ENCODE measurements around the gene NFATC1.

Gene NFATC1

DNA sequence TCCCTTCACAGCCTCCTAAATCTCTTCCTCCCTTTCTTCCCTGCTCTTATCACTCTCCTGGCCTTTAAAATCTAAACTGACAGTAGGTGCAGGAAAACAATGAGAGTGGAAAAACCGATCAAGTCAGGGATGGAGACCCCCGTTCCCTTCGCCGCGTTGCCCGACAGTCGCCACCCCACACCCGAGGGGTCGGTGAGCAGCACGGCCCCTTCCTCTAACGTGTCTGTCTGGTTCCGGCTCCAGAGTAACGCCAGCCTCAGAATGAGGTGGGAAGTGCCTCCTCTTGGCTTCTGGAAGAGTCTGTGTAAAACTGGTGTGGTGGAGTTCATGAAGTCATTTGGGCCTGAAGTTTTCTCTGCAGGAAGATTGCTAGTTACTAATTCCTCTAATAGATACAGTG, 138.6 kb downstream of the NFATC1 start:
- H3K4me3 ChIP-seq (ENCODE audit: low read length), result no peak overlapping the region
- 93% methylated on average over 13 of the region's 13 CpGs for WGBS
- H3K36me3 ChIP-seq (ENCODE audit: insufficient read depth, low read length), result no peaks in the 10 kb centered on the region
- H3K9me3 ChIP-seq (ENCODE audit: insufficient read depth, low read depth, low read length), result peaks cover 17% of the 10 kb centered on the region; the same call in 1 of the 2 replicates
- H3K27me3 ChIP-seq (ENCODE audit: insufficient read depth, low read length), result no peaks in the 10 kb centered on the region; the same call in 1 of the 2 replicates
- no peaks in the 10 kb centered on the region for H3K4me1 ChIP-seq (ENCODE audit: insufficient read depth, low read length)
- H3K9ac ChIP-seq (ENCODE audit: low read depth, low read length), result no peak overlapping the region
- no peak overlapping the region for H3K27ac ChIP-seq (ENCODE audit: low read depth, low read length)

DNA sequence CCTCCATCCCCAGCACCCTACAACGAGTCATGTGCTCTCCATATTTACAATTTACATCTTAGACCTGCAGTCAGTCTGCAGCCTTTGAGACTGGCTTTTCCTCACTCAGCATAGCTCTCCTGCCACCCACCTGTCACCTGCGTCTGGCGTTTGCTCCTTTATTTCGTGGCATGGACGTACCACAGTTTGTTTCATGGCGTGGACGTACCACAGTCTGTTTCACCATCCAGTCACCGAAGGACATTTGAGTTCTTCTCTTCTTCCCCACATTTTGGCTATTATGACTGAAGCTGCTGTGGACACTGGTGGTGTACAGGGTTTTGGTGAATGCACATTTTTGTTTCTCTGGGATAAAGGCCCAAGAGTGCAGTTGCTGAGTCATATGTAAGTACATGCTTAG, 142.0 kb downstream of the NFATC1 start:
- H3K9me3 ChIP-seq (ENCODE audit: insufficient read depth, low read depth, low read length), result peaks cover 17% of the 10 kb centered on the region; the same call in 1 of the 2 replicates
- H3K36me3 ChIP-seq (ENCODE audit: insufficient read depth, low read length), result no peaks in the 10 kb centered on the region
- H3K9ac ChIP-seq (ENCODE audit: low read depth, low read length), result no peak overlapping the region
- H3K27me3 ChIP-seq (ENCODE audit: insufficient read depth, low read length), result no peaks in the 10 kb centered on the region
- H3K4me1 ChIP-seq (ENCODE audit: insufficient read depth, low read length), result no peaks in the 10 kb centered on the region
- no peak overlapping the region for H3K27ac ChIP-seq (ENCODE audit: low read depth, low read length)
- H3K4me3 ChIP-seq (ENCODE audit: low read length), result no peak overlapping the region
- WGBS, result 98% methylated on average over 8 of the region's 8 CpGs

DNA sequence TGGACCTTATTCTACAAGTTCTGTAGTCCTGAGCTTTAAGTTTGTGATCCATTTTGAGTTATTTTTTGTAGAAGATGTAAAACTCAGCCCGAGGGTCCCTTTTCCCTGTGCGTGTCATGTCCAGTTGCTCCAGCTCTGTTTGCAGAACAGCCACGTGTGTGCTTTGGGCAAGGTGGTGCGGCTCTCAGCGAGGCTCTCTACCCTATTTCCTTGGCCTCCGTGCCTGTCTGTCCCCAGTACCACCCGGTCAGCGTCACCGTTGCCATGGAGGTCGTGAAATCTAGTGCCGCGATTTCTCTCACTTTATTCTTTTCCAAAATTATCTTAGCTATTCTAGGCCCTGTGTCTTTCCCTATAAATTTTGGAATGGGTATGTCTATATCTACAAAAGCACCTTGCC, 142.9 kb downstream of the NFATC1 start:
- peaks cover 17% of the 10 kb centered on the region; the same call in 1 of the 2 replicates for H3K9me3 ChIP-seq (ENCODE audit: insufficient read depth, low read depth, low read length)
- no peak overlapping the region for H3K4me3 ChIP-seq (ENCODE audit: low read length)
- no peaks in the 10 kb centered on the region for H3K4me1 ChIP-seq (ENCODE audit: insufficient read depth, low read length)
- no peak overlapping the region for H3K27ac ChIP-seq (ENCODE audit: low read depth, low read length)
- H3K36me3 ChIP-seq (ENCODE audit: insufficient read depth, low read length), result no peaks in the 10 kb centered on the region
- H3K27me3 ChIP-seq (ENCODE audit: insufficient read depth, low read length), result no peaks in the 10 kb centered on the region
- WGBS, result 96% methylated on average over 12 of the region's 12 CpGs
- no peak overlapping the region for H3K9ac ChIP-seq (ENCODE audit: low read depth, low read length)

DNA sequence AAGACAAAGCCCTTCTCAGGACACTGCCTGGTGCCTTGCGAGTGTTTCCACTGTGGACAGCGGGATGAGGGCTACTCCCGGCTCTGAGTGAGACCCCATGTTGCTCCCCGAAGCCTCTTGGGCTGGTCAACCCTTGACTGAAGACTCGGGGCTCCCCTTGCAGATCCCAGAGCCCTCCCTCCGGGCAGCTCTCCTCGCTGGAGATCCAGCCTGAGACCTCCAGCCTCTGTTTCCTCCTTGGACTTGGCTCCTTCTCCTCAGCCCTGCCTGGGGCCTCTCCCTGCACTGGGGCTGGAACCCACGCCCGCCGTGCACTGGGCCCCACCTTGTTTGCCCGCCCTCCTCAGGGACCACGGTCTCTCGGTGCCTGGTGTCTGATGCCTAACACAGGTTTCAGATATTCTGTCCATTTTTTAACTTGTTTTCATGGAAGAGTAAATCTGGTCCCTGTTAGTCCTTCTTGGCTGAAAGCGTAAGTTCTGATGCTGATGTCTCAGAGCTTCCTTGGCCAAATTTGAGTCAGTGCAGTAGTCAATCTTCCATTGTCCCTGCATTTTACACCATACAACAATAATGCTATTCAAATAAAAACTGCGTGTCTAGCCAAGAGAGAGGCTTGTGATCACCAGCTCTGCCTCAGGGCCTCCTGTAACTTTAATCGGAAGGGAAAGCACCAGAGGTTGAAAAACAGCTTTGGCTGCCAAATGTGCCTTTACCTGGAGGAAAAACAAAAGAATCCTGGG, 144.6 kb downstream of the NFATC1 start:
- Histone ChIP-seq H3K36me3 (ENCODE audit: insufficient read depth, low read length) (no peaks in the 10 kb centered on the region), H3K4me1 (ENCODE audit: insufficient read depth, low read length) (no peaks in the 10 kb centered on the region), H3K4me3 (ENCODE audit: low read length) (no peak overlapping the region), H3K9ac (ENCODE audit: low read depth, low read length) (no peak overlapping the region), H3K27ac (ENCODE audit: low read depth, low read length) (no peak overlapping the region), H3K9me3 (ENCODE audit: insufficient read depth, low read depth, low read length) (peaks cover 17% of the 10 kb centered on the region; the same call in 1 of the 2 replicates), H3K27me3 (ENCODE audit: insufficient read depth, low read length) (no peaks in the 10 kb centered on the region)
- WGBS, result 95% methylated on average over 16 of the region's 16 CpGs

DNA sequence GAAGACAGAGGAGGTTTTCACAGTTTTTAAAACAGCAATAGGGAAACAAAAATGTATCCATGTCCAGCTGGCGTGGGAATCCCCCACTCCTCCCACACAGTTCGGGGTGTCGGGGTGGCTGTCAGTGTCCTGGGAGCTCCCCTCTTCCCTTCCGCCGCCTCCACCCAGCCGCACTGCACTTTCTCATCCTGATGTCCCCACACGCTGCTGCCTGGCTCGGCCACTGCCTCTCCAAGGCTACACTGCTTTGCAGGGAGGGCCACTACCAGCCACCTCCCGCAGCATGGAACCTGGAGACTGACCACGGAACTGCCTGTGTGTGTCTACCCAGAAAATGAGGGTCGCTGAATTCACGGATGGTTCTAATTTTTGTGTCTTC, 145.2 kb downstream of the NFATC1 start:
- Histone ChIP-seq H3K4me3 (ENCODE audit: low read length) (no peak overlapping the region), H3K36me3 (ENCODE audit: insufficient read depth, low read length) (no peaks in the 10 kb centered on the region), H3K4me1 (ENCODE audit: insufficient read depth, low read length) (no peaks in the 10 kb centered on the region), H3K27ac (ENCODE audit: low read depth, low read length) (no peak overlapping the region), H3K9ac (ENCODE audit: low read depth, low read length) (no peak overlapping the region), H3K27me3 (ENCODE audit: insufficient read depth, low read length) (no peaks in the 10 kb centered on the region), H3K9me3 (ENCODE audit: insufficient read depth, low read depth, low read length) (peaks cover 17% of the 10 kb centered on the region; the same call in 1 of the 2 replicates)
- 94% methylated on average over 12 of the region's 12 CpGs for WGBS

DNA sequence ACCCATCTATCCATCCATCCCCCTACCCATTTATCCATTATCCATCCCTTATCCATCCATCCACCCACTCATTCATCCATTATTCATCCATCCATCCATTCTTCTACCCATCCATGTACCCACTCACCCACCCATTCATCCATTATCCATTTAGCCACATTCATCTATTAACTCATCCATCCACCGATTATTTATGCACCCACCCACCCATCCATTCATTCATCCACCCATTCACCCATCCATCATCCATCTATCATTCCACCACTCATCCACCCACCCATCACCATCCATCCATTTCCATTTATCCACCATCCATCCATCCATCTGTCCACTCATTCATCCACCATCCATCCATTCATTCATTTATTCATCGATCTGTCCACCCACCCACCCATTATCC, 146.5 kb downstream of the NFATC1 start:
- Histone ChIP-seq H3K36me3 (ENCODE audit: insufficient read depth, low read length) (no peaks in the 10 kb centered on the region), H3K9ac (ENCODE audit: low read depth, low read length) (no peak overlapping the region), H3K9me3 (ENCODE audit: insufficient read depth, low read depth, low read length) (peaks cover 14% of the 10 kb centered on the region; the same call in 1 of the 2 replicates), H3K4me3 (ENCODE audit: low read length) (no peak overlapping the region), H3K27ac (ENCODE audit: low read depth, low read length) (no peak overlapping the region), H3K27me3 (ENCODE audit: insufficient read depth, low read length) (no peaks in the 10 kb centered on the region), H3K4me1 (ENCODE audit: insufficient read depth, low read length) (no peaks in the 10 kb centered on the region)
- WGBS, result 94% methylated on average over 2 of the region's 2 CpGs

DNA sequence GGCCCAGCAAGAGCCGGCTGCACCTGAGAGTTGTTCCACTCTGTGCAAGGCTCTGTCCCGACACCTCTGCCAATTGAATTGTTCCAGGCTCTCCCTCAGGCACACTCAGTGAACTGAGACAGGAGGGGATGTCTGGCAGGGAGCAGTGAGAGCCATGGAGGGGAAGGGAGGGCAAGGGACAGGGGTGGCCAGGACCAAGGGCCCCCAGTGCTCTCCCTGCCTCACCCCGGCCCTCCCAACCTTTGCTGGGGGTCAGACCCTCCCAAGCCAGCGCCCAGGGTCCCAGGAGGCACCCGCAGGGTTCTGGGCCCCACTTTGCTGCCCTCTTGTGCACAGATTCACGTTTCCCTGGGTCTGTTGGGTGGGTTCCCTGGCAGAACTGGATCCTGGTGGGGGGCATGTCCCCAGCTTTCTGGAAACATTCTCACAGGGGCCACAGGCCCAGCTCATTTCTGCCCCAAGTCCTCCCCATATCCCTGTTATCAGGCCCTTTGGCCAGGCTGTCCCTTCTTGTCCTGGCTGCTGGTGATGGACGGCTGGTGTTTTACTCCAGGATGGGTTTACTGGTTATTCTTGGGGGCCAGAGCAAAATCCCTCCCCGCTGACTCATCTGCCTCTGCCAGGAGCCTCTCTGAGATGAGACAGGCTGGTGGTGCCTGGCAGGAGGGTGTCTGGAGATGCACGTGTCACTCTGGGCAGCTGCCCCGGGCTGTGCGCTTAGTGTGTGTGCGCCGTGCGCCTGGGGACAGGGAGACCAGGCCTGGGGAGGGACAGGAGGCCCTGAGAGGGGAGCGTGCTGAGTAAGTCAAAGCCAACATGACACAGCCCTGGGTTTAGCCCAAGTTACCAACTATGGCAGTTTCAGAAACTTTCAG, 147.4 kb downstream of the NFATC1 start:
- WGBS, result 93% methylated on average over 15 of the region's 15 CpGs
- Histone ChIP-seq H3K9me3 (ENCODE audit: insufficient read depth, low read depth, low read length) (peaks cover 5% of the 10 kb centered on the region; the same call in 1 of the 2 replicates), H3K4me1 (ENCODE audit: insufficient read depth, low read length) (no peaks in the 10 kb centered on the region), H3K27ac (ENCODE audit: low read depth, low read length) (no peak overlapping the region), H3K9ac (ENCODE audit: low read depth, low read length) (no peak overlapping the region), H3K4me3 (ENCODE audit: low read length) (no peak overlapping the region), H3K36me3 (ENCODE audit: insufficient read depth, low read length) (no peaks in the 10 kb centered on the region), H3K27me3 (ENCODE audit: insufficient read depth, low read length) (no peaks in the 10 kb centered on the region)

DNA sequence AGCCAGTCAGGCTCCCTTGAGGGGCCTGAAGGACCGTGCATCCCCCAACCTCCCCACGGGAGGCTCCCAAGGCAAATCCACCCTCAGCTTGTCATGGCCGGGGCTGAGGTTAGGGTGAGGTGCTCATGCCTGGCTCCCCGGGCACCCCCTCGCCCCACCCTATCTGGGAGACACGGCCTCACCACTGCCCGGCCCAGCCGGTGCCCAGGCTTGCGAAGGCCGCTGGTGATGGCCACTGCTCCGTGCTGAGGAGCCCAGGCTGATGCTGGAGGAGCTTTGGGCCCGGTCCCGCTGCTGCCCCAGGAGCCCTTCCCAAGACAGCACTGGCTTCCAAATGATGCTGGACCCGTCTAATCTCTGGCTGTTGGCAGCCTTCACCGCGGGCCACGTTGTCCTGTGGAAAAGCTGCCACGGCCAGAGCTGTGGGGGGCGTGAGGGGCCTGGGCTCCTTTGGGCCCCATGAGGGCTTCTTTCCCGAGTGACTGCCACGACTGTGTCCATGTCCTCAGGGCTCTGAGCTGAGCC, 148.2 kb downstream of the NFATC1 start:
- Histone ChIP-seq H3K9ac (ENCODE audit: low read depth, low read length) (no peak overlapping the region), H3K36me3 (ENCODE audit: insufficient read depth, low read length) (no peaks in the 10 kb centered on the region), H3K4me3 (ENCODE audit: low read length) (no peak overlapping the region), H3K27me3 (ENCODE audit: insufficient read depth, low read length) (no peaks in the 10 kb centered on the region), H3K27ac (ENCODE audit: low read depth, low read length) (no peak overlapping the region), H3K9me3 (ENCODE audit: insufficient read depth, low read depth, low read length) (no peaks in the 10 kb centered on the region), H3K4me1 (ENCODE audit: insufficient read depth, low read length) (no peaks in the 10 kb centered on the region)
- 96% methylated on average over 21 of the region's 21 CpGs for WGBS

DNA sequence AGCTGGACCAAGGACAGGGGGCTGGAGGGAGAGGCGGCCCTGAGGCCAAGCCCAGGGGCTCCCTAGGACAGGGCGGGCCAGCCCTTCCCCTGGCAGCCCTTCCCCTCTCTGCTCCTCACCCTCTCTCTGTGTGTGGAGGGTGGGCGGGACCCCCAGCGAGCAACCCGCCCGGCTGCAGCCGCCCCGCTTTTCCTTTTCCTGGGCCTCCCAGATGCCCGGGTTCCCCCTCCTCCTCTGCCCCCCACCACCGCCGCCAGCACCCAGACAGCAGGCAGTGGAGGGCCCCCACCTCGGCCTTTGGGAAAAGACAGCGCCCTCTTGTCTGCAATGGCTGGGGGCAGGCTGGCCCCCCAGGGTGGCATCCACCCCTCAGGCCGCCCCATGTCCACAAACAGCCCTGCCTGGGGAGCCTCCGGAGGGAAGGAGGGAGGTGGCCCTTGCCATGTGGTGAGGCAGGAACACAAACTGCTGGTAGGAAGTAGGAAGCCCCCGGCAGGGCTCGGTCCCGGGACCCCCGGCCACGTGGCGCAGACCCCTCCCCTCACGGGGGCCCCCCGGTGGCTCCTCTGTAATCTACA, 148.7 kb downstream of the NFATC1 start:
- no peak overlapping the region for H3K27ac ChIP-seq (ENCODE audit: low read depth, low read length)
- no peak overlapping the region for H3K9ac ChIP-seq (ENCODE audit: low read depth, low read length)
- 89% methylated on average over 23 of the region's 23 CpGs for WGBS
- H3K4me3 ChIP-seq (ENCODE audit: low read length), result no peak overlapping the region
- no peaks in the 10 kb centered on the region for H3K4me1 ChIP-seq (ENCODE audit: insufficient read depth, low read length)
- H3K36me3 ChIP-seq (ENCODE audit: insufficient read depth, low read length), result no peaks in the 10 kb centered on the region
- H3K27me3 ChIP-seq (ENCODE audit: insufficient read depth, low read length), result no peaks in the 10 kb centered on the region
- H3K9me3 ChIP-seq (ENCODE audit: insufficient read depth, low read depth, low read length), result no peaks in the 10 kb centered on the region

DNA sequence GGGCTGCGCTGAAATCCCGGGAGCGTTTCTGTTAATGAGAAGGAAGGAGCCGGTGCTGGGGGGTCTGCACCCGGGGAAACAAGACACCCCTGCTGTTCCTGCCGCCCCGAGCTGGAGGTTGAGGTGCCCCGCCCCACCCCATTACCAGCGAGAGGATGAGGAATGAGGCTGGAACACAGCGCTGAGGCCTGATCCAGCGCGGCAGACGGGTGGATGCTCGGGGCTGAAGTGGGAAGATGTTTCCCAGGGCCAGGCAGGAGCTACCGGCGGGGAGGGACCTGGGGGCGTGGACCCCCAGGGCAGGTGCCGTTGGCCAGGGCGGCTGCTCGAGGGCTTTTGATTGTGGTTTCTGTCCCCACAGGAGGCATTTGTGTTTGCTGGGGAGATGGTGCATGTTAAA, 149.5 kb downstream of the NFATC1 start:
- no peak overlapping the region for H3K27ac ChIP-seq (ENCODE audit: low read depth, low read length)
- no peak overlapping the region for H3K9ac ChIP-seq (ENCODE audit: low read depth, low read length)
- H3K27me3 ChIP-seq (ENCODE audit: insufficient read depth, low read length), result no peaks in the 10 kb centered on the region
- no peaks in the 10 kb centered on the region for H3K9me3 ChIP-seq (ENCODE audit: insufficient read depth, low read depth, low read length)
- H3K4me3 ChIP-seq (ENCODE audit: low read length), result no peak overlapping the region
- no peaks in the 10 kb centered on the region for H3K4me1 ChIP-seq (ENCODE audit: insufficient read depth, low read length)
- WGBS, result 90% methylated on average over 20 of the region's 20 CpGs
- no peaks in the 10 kb centered on the region for H3K36me3 ChIP-seq (ENCODE audit: insufficient read depth, low read length)

DNA sequence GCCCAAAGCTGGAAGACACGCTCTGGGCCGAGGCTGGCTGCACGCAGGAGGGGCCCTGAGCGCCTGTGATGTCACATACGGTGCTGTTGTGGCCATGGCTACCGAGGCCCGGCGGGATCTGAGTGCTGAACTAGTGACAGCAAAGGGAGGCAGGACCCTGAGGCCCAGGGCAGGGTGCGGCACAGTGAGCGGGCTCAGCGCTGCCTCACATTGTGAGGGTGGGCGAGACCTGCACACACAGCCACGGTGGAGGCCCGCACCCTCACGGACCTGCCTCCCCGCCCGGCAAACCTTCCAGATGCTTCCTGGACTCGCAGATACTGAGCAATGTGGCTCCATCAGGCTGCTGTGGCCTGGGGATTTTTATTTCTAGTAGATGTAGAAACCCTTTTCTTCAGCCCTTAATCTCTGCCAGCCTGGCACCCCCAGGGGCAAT, 150.0 kb downstream of the NFATC1 start:
- H3K4me3 ChIP-seq (ENCODE audit: low read length), result no peak overlapping the region
- no peak overlapping the region for H3K27ac ChIP-seq (ENCODE audit: low read depth, low read length)
- no peaks in the 10 kb centered on the region for H3K9me3 ChIP-seq (ENCODE audit: insufficient read depth, low read depth, low read length)
- H3K27me3 ChIP-seq (ENCODE audit: insufficient read depth, low read length), result no peaks in the 10 kb centered on the region
- no peaks in the 10 kb centered on the region for H3K36me3 ChIP-seq (ENCODE audit: insufficient read depth, low read length)
- H3K9ac ChIP-seq (ENCODE audit: low read depth, low read length), result no peak overlapping the region
- 92% methylated on average over 18 of the region's 18 CpGs for WGBS
- no peaks in the 10 kb centered on the region for H3K4me1 ChIP-seq (ENCODE audit: insufficient read depth, low read length)
